HCT116 (cell line): ENCODE data around the gene MAGED4B. TPM values are rescaled to one million over a fixed set of nuclear protein-coding genes. Genes with fewer than 3 reads are reported as not detected.

Source experiments
- ATAC-seq: fragments of 200-7000 bp; cut with Tn5 transposase; 2 replicates; pipeline ENCODE4 v1.9.1; 2020; ENCODE audit warnings: mild to moderate bottlenecking, moderate library complexity
- BruUV-seq: library from RNA; stranded (reverse); fragments of 400-500 nt; replicated peaks from 2 replicates; lab custom pipeline; 2021; lab: Mats Ljungman, UMichigan
- CTCF ChIA-PET: fragments of 300-600 bp; sonication (Branson Sonifier 250); formaldehyde crosslinking; loops from one replicate; lab custom pipeline; 2021; ENCODE audit warnings: antibody characterized with exemption; lab: Charles Lee
- POLR2A ChIA-PET: fragments of 300-600, 350-600 bp; sonication (Branson Sonifier 250); formaldehyde crosslinking; loops from one replicate; lab custom pipeline; 2021; ENCODE audit warnings: antibody characterized with exemption; lab: Charles Lee
- RAD21 ChIA-PET, 2 experiments: fragments of 300-600 bp; sonication (Branson Sonifier 250); formaldehyde crosslinking; loops; one replicate each; lab custom pipeline; 2023; ENCODE audit warnings: low total read pairs in 2 of 2; ENCODE audit not compliant: uncharacterized antibody in 2 of 2, unreplicated experiment in 2 of 2, low non-redundant PET in 1 of 2; lab: Charles Lee
- DNase-seq: peaks from one replicate; pipeline ENCODE4 v3.0.0-alpha.2; 2010; ENCODE audit warnings: low read depth, low spot score
- H2AFZ ChIP-seq: fragments of 200-600 bp; shearing (Covaris generic), sonication (generic); 2 replicates; pipeline ENCODE4 v1.6.1; 2017; ENCODE audit warnings: low read depth, mixed run types, mixed read lengths, antibody characterized with exemption, low read length; ENCODE audit not compliant: poor library complexity, severe bottlenecking
- H3K27ac ChIP-seq: 2 replicates; pipeline ENCODE4 v1.5.1; 2012; ENCODE audit warnings: low read depth, low read length
- H3K27me3 ChIP-seq: fragments of 200-600 bp; sonication (generic); 2 replicates; pipeline ENCODE4 v1.6.1; 2016; ENCODE audit warnings: mixed run types, low read length, mixed read lengths; ENCODE audit not compliant: insufficient read depth
- H3K36me3 ChIP-seq, 2 experiments: fragments of 200-500 bp in 1 of 2; fragments of 200-600 bp in 1 of 2; sonication (Bioruptor generic) in 1 of 2; sonication (generic) in 1 of 2; 2 replicates each; pipeline versions ENCODE4 v1.5.1 to v1.6.1; 2014 to 2016; ENCODE audit warnings: low read length in 2 of 2, inconsistent platforms in 1 of 2, mixed read lengths in 1 of 2, mixed run types in 1 of 2; ENCODE audit not compliant: insufficient read depth in 2 of 2, control insufficient read depth in 1 of 2
- H3K4me1 ChIP-seq, 2 experiments: fragments of 200-600 bp in 1 of 2; sonication (generic) in 1 of 2; 2 replicates each; pipeline versions ENCODE4 v1.5.1 to v1.6.1; 2012 to 2017; ENCODE audit warnings: low read length in 2 of 2, inconsistent platforms in 1 of 2, mild to moderate bottlenecking in 1 of 2, mixed read lengths in 1 of 2, mixed run types in 1 of 2, moderate library complexity in 1 of 2; ENCODE audit not compliant: insufficient read depth in 2 of 2, control insufficient read depth in 1 of 2
- H3K4me2 ChIP-seq: fragments of 200-600 bp; sonication (generic); 2 replicates; pipeline ENCODE4 v1.6.1; 2017; ENCODE audit warnings: mixed run types, low read length, mixed read lengths
- H3K4me3 ChIP-seq, 2 experiments: fragments of 200-600 bp in 1 of 2; sonication (generic) in 1 of 2; replicated peaks in 1 of 2; 2 replicates each; pipeline ENCODE4 v1.5.1; 2011 to 2016; ENCODE audit warnings: low read length in 2 of 2, control low read depth in 1 of 2, low read depth in 1 of 2, mild to moderate bottlenecking in 1 of 2, mixed read lengths in 1 of 2, mixed run types in 1 of 2
- H3K79me2 ChIP-seq: fragments of 200-600 bp; sonication (generic); 2 replicates; pipeline ENCODE4 v1.6.1; 2017; ENCODE audit warnings: mild to moderate bottlenecking, mixed run types, low read length, moderate library complexity, mixed read lengths; ENCODE audit not compliant: insufficient read depth
- H3K9ac ChIP-seq: fragments of 200-600 bp; sonication (generic); 2 replicates; pipeline ENCODE4 v1.6.1; 2016; ENCODE audit warnings: low read length, mixed read lengths
- H3K9me2 ChIP-seq: fragments of 200-600 bp; sonication (generic), shearing (Covaris generic); 2 replicates; pipeline ENCODE4 v1.6.1; 2017; ENCODE audit warnings: mixed run types, mild to moderate bottlenecking, moderate library complexity; ENCODE audit not compliant: insufficient read depth
- H3K9me3 ChIP-seq, 2 experiments: fragments of 200-500 bp in 1 of 2; fragments of 200-600 bp in 1 of 2; sonication (Bioruptor generic) in 1 of 2; sonication (generic) in 1 of 2; 2 replicates each; pipeline ENCODE4 v1.6.1; 2014 to 2017; ENCODE audit warnings: low read length in 2 of 2, mixed read lengths in 2 of 2, inconsistent platforms in 1 of 2, low read depth in 1 of 2, mild to moderate bottlenecking in 1 of 2, mixed run types in 1 of 2, moderate library complexity in 1 of 2; ENCODE audit not compliant: control insufficient read depth in 1 of 2, insufficient read depth in 1 of 2
- H4K20me1 ChIP-seq: fragments of 200-600 bp; sonication (generic), shearing (Covaris generic); 2 replicates; pipeline ENCODE4 v1.6.1; 2017; ENCODE audit warnings: mixed run types, mild to moderate bottlenecking, moderate library complexity; ENCODE audit not compliant: insufficient read depth
- ATF3 ChIP-seq: IDR thresholded peaks from 2 replicates; pipeline ENCODE4 v1.6.1; 2012
- CBX3 ChIP-seq: IDR thresholded peaks from 2 replicates; pipeline ENCODE4 v1.6.1; 2012; ENCODE audit warnings: low read depth
- CEBPB ChIP-seq: IDR thresholded peaks from 2 replicates; pipeline ENCODE4 v1.6.1; 2012; ENCODE audit warnings: low read depth
- CTCF ChIP-seq, 3 experiments: fragments of 200-600 bp in 1 of 3; sonication (generic) in 1 of 3; IDR thresholded peaks in 2 of 3; conservative IDR thresholded peaks in 1 of 3; 2 replicates each; pipeline ENCODE4 v1.5.1; 2012 to 2017; ENCODE audit warnings: low read depth in 2 of 3, low read length in 2 of 3, antibody characterized with exemption in 1 of 3, borderline replicate concordance in 1 of 3, control low read depth in 1 of 3, mild to moderate bottlenecking in 1 of 3, mixed read lengths in 1 of 3, mixed run types in 1 of 3, moderate library complexity in 1 of 3; ENCODE audit not compliant: insufficient read depth in 1 of 3
- ELF1 ChIP-seq: IDR thresholded peaks from 2 replicates; pipeline ENCODE4 v1.6.1; 2012; ENCODE audit warnings: low read depth, borderline replicate concordance
- EZH2 ChIP-seq: fragments of 200-600 bp; sonication (generic); IDR thresholded peaks from 2 replicates; pipeline ENCODE4 v1.6.1; 2017; ENCODE audit warnings: antibody characterized with exemption, mixed run types
- EZH2phosphoT487 ChIP-seq: fragments of 200-600 bp; IDR thresholded peaks from 2 replicates; pipeline ENCODE4 v1.6.1; 2018; ENCODE audit warnings: antibody characterized with exemption, borderline replicate concordance
- JUND ChIP-seq: IDR thresholded peaks from 2 replicates; pipeline ENCODE4 v1.6.1; 2012
- POLR2A ChIP-seq: IDR thresholded peaks from 2 replicates; pipeline ENCODE4 v1.7.0; 2011; ENCODE audit warnings: borderline replicate concordance; ENCODE audit not compliant: insufficient read depth, insufficient read length; ENCODE audit errors: extremely low read depth
- POLR2AphosphoS5 ChIP-seq: IDR thresholded peaks from 2 replicates; pipeline ENCODE4 v1.6.1; 2011; ENCODE audit warnings: mild to moderate bottlenecking, low read depth, low read length, moderate library complexity
- RAD21 ChIP-seq: IDR thresholded peaks from 2 replicates; pipeline ENCODE4 v1.6.1; 2012; ENCODE audit warnings: low read depth, mild to moderate bottlenecking
- REST ChIP-seq: IDR thresholded peaks from 2 replicates; pipeline ENCODE4 v1.6.1; 2012; ENCODE audit warnings: low read depth
- SP1 ChIP-seq: IDR thresholded peaks from 2 replicates; pipeline ENCODE4 v1.6.1; 2012; ENCODE audit warnings: low read depth
- SRF ChIP-seq: IDR thresholded peaks from 2 replicates; pipeline ENCODE4 v1.6.1; 2012; ENCODE audit warnings: low read depth
- TCF7L2 ChIP-seq: IDR thresholded peaks from 2 replicates; pipeline ENCODE4 v1.7.0; 2011; ENCODE audit warnings: borderline replicate concordance, inconsistent platforms; ENCODE audit not compliant: insufficient read depth, insufficient read length; ENCODE audit errors: extremely low read depth
- YY1 ChIP-seq: IDR thresholded peaks from 2 replicates; pipeline ENCODE4 v1.6.1; 2011; ENCODE audit warnings: low read length, low read depth, moderate library complexity, mild to moderate bottlenecking; ENCODE audit not compliant: insufficient replicate concordance; ENCODE audit errors: extremely low read depth
- ZBTB33 ChIP-seq: IDR thresholded peaks from 2 replicates; pipeline ENCODE4 v1.6.1; 2011; ENCODE audit warnings: mild to moderate bottlenecking, low read length, moderate library complexity; ENCODE audit not compliant: insufficient replicate concordance; ENCODE audit errors: extremely low read depth
- ZFX ChIP-seq: fragments of 450-650 bp; IDR thresholded peaks from 2 replicates; pipeline ENCODE4 v1.6.1; 2017
- ZNF274 ChIP-seq: fragments of 200-500 bp; sonication (Bioruptor generic); IDR thresholded peaks from 2 replicates; pipeline ENCODE4 v1.6.1; 2014; ENCODE audit warnings: mild to moderate bottlenecking, low read depth, low read length, inconsistent platforms
- intact Hi-C: fragments of 100-400 bp; cut with micrococcal nuclease; formaldehyde crosslinking; loops from 2 replicates; pipeline ENCODE4 v1.10.0; 2022
- total RNA-seq: library from RNA; stranded (reverse); gene quantifications from one replicate; pipeline ENCODE4 v1.2.1, GENCODE V29; 2021; ENCODE audit not compliant: unreplicated experiment

MAGED4B gene
- total RNA-seq, 1 experiment from 2014 or later: 0.52 TPM

DNA sequence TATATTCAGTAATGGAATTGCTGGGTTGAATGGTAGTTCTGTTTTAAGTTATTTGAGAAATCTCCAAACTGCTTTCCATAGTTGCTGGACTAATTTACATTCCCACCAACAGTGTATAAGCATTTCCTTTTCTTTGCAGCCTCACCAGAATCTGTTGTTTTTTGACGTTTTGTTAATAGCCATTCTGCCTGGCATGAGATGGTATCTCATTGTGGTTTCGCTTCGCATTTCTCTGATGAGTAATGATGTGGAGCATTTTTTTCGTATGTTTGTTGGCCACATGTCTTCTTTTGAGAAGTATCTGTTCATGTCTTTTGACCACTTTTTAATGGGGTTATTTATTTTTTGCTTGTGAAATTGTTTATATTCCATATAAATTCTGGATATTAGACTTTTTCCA is 13.6 kb upstream of the MAGED4B start:
- Histone ChIP-seq H3K79me2 (no peaks in the 10 kb centered on the region), H3K9me3 (no peaks in the 10 kb centered on the region), H3K9ac (no peak overlapping the region), H3K4me1 (no peaks in the 10 kb centered on the region), H3K27me3 (no peaks in the 10 kb centered on the region), H3K36me3 (no peaks in the 10 kb centered on the region), H3K9me2 (no peaks in the 10 kb centered on the region), H2AFZ (no peak overlapping the region), H3K4me2 (no peak overlapping the region), H3K27ac (no peak overlapping the region), H3K4me3 (no peak overlapping the region), H4K20me1 (no peaks in the 10 kb centered on the region)
- no TSS peak for BruUV-seq
- ATAC-seq: no peak
- TF ChIP-seq SRF (no peak), EZH2phosphoT487 (no peak), REST (no peak), ZBTB33 (no peak), ZFX (no peak), POLR2A (no peak), ZNF274 (no peak), SP1 (no peak), YY1 (no peak), CEBPB (no peak), EZH2 (no peak), CBX3 (no peak), CTCF (IDR thresholded peaks at IDR 0.05 in 2 of 3, conservative IDR thresholded peaks at IDR 0.05 in 1 of 3; ENCODE audit: borderline replicate concordance in 1 of 3, insufficient read depth in 1 of 3, low read depth in 2 of 3, low read length in 2 of 3) (no peak), TCF7L2 (no peak), ATF3 (no peak), POLR2AphosphoS5 (no peak), JUND (no peak), ELF1 (no peak), RAD21 (no peak)
- intact Hi-C loops: no loop called here
- no peak for DNase-seq
- CTCF ChIA-PET: no interaction called here
- RAD21 ChIA-PET: no interaction called here
- POLR2A ChIA-PET: no interaction called here
